Sigmoid colon (tissue), 7 donors: ENCODE data around the gene ITGB2. TPM values are rescaled to one million over a fixed set of nuclear protein-coding genes. Genes with fewer than 3 reads are reported as not detected.

Source experiments
- DNase-seq: peaks from one replicate; pipeline ENCODE4 v3.0.0-alpha.2; 2019
- H3K27ac ChIP-seq, 4 donors: fragments of 200-600 bp; sonication (generic); one replicate each; pipeline ENCODE4 v1.5.1; 2016 to 2019; ENCODE audit warnings: mild to moderate bottlenecking in 1 of 4
- H3K27me3 ChIP-seq, 3 donors: fragments of 200-600 bp; sonication (generic); one replicate each; pipeline ENCODE4 v1.5.1; 2019; ENCODE audit warnings: mild to moderate bottlenecking in 1 of 3
- H3K36me3 ChIP-seq, 4 donors: fragments of 200-600 bp; sonication (generic); one replicate each; pipeline ENCODE4 v1.5.1; 2016 to 2019
- H3K4me1 ChIP-seq, 4 donors: fragments of 200-600 bp; sonication (generic); one replicate each; pipeline ENCODE4 v1.5.1; 2017 to 2019
- H3K4me3 ChIP-seq, 4 donors: fragments of 200-600 bp; sonication (generic); one replicate each; pipeline ENCODE4 v1.5.1; 2017 to 2019; ENCODE audit warnings: mild to moderate bottlenecking in 2 of 4, moderate library complexity in 1 of 4
- H3K9me3 ChIP-seq, 4 donors: fragments of 200-600 bp in 3 of 4; sonication (generic) in 3 of 4; one replicate each; pipeline versions ENCODE4 v1.5.1 to v1.6.1; 2013 to 2019
- CTCF ChIP-seq, 4 experiments: fragments of 450-650 bp in 3 of 4; fragments of 200-600 bp in 1 of 4; IDR thresholded peaks; one replicate each; pipeline ENCODE4 v1.5.1; 2016 to 2019; ENCODE audit warnings: antibody characterized with exemption in 4 of 4, mild to moderate bottlenecking in 3 of 4, moderate library complexity in 2 of 4
- EP300 ChIP-seq, 4 donors: sonication (generic); formaldehyde crosslinking; IDR thresholded peaks; one replicate each; pipeline ENCODE4 v1.6.1; 2017; ENCODE audit warnings: antibody characterized with exemption in 4 of 4
- POLR2A ChIP-seq, 2 donors: fragments of 450-650 bp; IDR thresholded peaks; one replicate each; pipeline ENCODE4 v1.6.1; 2016; ENCODE audit warnings: antibody characterized with exemption in 2 of 2, mild to moderate bottlenecking in 2 of 2, moderate library complexity in 2 of 2
- POLR2AphosphoS5 ChIP-seq, 4 donors: sonication (generic); formaldehyde crosslinking; IDR thresholded peaks; one replicate each; pipeline ENCODE4 v1.6.1; 2017; ENCODE audit warnings: antibody characterized with exemption in 4 of 4
- WGBS, 2 donors: extraction: QIAGEN DNeasy Blood & Tissue Kit; methylation state at CpG; one replicate each; pipeline ENCODE4 v1.1.7; 2013; 5-methylcytosine and 5-hydroxymethylcytosine counted together
- intact Hi-C: fragments of 100-400 bp; cut with DNase I; formaldehyde crosslinking; loops from one replicate; pipeline ENCODE4 v1.15.1; 2023
- polyA plus RNA-seq, 3 donors: library from polyadenylated mRNA; stranded (reverse); fragments of 200-250 nt; gene quantifications; one replicate each; pipeline ENCODE4 v1.2.3, GENCODE V29; 2013
- total RNA-seq, 4 donors: library from RNA; depleted of rRNA; stranded (reverse); fragments of >200 nt; gene quantifications; one replicate each; pipeline ENCODE4 v1.1.0, GENCODE V29; 2016
- donor health status: healthy with polysubstance abuse.
- donor health status: Bipolar disorder and iron deficiency.
- donor health status: healthy.

ITGB2 gene
- total and polyA plus RNA-seq, 7 donors, result 14.7 to 103 (median 55.9) TPM

- Histone ChIP-seq H3K9me3 (no peaks in the 10 kb centered on the region), H3K36me3 (no peaks in the 10 kb centered on the region), H3K27ac (peak overlapping the region; percentile 95 to 98 (median 98)), H3K4me1 (peaks cover 0 to 74% (median 65%) of the 10 kb centered on the region in 4 donors), H3K4me3 (peak overlapping the region; percentile 53 to 91 (median 82)), H3K27me3 (no peaks in the 10 kb centered on the region)
- intact Hi-C loops, result no loop called here
- DNase-seq, result no peak
- 2 to 13% methylated on average over 3 of the region's 3 CpGs for WGBS, 2 donors
- TF ChIP-seq POLR2AphosphoS5 (IDR thresholded peaks at IDR 0.05) (no peak), CTCF (IDR thresholded peaks at IDR 0.05) (peak in 1 of 4 experiments; percentile 25)
These were observed 48.4 kb downstream of the ITGB2 start for GRCh38 chr21:44872323-44872648.

GRCh38 chr21:44871576-44872269 is 49.0 kb downstream of the ITGB2 start:
- H3K36me3 ChIP-seq, result no peaks in the 10 kb centered on the region
- intact Hi-C loops, result no loop called here
- DNase-seq, result peak; percentile 77
- H3K4me1 ChIP-seq, result peaks cover 0 to 80% (median 71%) of the 10 kb centered on the region in 4 donors
- WGBS, 2 donors, result 14 to 30% methylated on average over 14 of the region's 14 CpGs
- H3K4me3 ChIP-seq, result peak overlapping the region; percentile 53 to 91 (median 82)
- no peak for TF ChIP-seq CTCF (IDR thresholded peaks at IDR 0.05)
- TF ChIP-seq POLR2A (IDR thresholded peaks at IDR 0.05), result peak in 1 of 2 donors; percentile 28
- peak in 3 of 4 donors; percentile 26 to 44 (median 41) for TF ChIP-seq POLR2AphosphoS5 (IDR thresholded peaks at IDR 0.05)
- TF ChIP-seq EP300 (IDR thresholded peaks at IDR 0.05), result peak in 1 of 4 donors; percentile 21
- no peaks in the 10 kb centered on the region for H3K9me3 ChIP-seq
- no peaks in the 10 kb centered on the region for H3K27me3 ChIP-seq
- peak overlapping the region; percentile 95 to 98 (median 98) for H3K27ac ChIP-seq

- H3K27ac ChIP-seq, result peak overlapping the region; percentile 95 to 98 (median 98)
- no peaks in the 10 kb centered on the region for H3K36me3 ChIP-seq
- no peaks in the 10 kb centered on the region for H3K9me3 ChIP-seq
- TF ChIP-seq POLR2AphosphoS5 (IDR thresholded peaks at IDR 0.05) (peak in 1 of 4 donors; percentile 19), POLR2A (IDR thresholded peaks at IDR 0.05) (no peak)
- peak overlapping the region in 3 of 4 donors; percentile 73 to 91 (median 91) for H3K4me3 ChIP-seq
- H3K27me3 ChIP-seq, result no peaks in the 10 kb centered on the region
- WGBS, 2 donors, result 41 to 61% methylated on average over 10 of the region's 10 CpGs
- peaks cover 0 to 84% (median 75%) of the 10 kb centered on the region in 4 donors for H3K4me1 ChIP-seq
- intact Hi-C loops, result no loop called here
- no peak for DNase-seq
These were observed 49.8 kb downstream of the ITGB2 start for GRCh38 chr21:44870748-44871495.

- Histone ChIP-seq H3K4me1 (peaks cover 0 to 84% (median 79%) of the 10 kb centered on the region in 4 donors), H3K9me3 (no peaks in the 10 kb centered on the region), H3K27me3 (no peaks in the 10 kb centered on the region), H3K27ac (peak overlapping the region; percentile 95 to 98 (median 98)), H3K4me3 (peak overlapping the region in 3 of 4 donors; percentile 1 to 91 (median 26)), H3K36me3 (peaks cover 0 to 6% (median under 1%) of the 10 kb centered on the region in 4 donors)
- 81 to 82% methylated on average over 19 of the region's 19 CpGs for WGBS, 2 donors
- DNase-seq, result peak; percentile 88
- TF ChIP-seq EP300 (IDR thresholded peaks at IDR 0.05), result peak in 1 of 4 donors; percentile 8
- TF ChIP-seq CTCF (IDR thresholded peaks at IDR 0.05), result no peak
- no peak for TF ChIP-seq POLR2A (IDR thresholded peaks at IDR 0.05)
- TF ChIP-seq POLR2AphosphoS5 (IDR thresholded peaks at IDR 0.05), result peak; percentile 37 to 82 (median 64)
- intact Hi-C loops, result loop anchor here (1.0 to 5.0 kb wide), 2 partner anchors 52 to 68 kb away; partner anchors contain the start of genes SUMO3 and UBE2G2
These were observed 50.6 kb downstream of the ITGB2 start for GRCh38 chr21:44869781-44870747.
